GM15510 (cell line): ENCODE measurements around the gene C20orf173.

ENCODE experiments used
- POLR2A ChIP-seq: IDR thresholded peaks from 3 replicates; pipeline ENCODE4 v1.6.1; 2011; ENCODE audit warnings: borderline replicate concordance; ENCODE audit not compliant: insufficient read length; ENCODE audit errors: extremely low read depth

The C20orf173 gene

DNA sequence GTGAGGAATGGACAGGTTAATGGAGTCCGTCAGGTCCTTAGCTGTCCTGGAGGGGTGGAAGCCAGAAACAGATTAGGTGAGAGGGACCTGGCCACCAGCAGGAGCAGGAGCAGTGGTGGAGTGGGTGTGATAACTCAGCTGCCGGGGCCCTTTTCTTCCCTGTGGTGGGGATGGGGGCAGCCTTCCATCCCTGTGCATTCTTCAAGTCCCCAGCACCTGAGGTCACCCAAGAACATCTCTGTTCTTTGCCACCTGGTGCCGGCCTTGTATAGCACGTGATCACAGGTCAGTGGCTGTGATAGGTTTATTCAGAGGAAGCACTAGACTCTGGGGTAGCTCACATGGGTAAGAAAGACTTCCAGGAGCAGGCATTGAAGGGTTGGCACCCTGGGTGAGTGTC, 29.0 kb upstream of the C20orf173 start:
- no peak for TF ChIP-seq POLR2A

DNA sequence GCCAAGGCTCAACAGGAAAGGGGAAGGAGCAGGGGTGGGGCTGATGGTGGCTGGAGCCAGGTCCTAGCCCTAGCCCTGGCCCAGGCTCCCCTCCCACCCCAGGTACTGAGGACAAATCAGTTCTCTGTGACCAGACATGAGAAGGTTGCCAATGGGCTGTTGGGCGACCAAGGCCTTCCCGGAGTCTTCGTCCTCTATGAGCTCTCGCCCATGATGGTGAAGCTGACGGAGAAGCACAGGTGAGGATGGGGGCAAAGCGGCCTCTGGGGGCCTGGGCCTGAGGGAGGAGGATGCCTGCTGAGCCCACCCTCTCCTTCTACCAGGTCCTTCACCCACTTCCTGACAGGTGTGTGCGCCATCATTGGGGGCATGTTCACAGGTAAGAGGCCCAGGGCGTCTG, 27.4 kb upstream of the C20orf173 start:
- TF ChIP-seq POLR2A, result no peak

DNA sequence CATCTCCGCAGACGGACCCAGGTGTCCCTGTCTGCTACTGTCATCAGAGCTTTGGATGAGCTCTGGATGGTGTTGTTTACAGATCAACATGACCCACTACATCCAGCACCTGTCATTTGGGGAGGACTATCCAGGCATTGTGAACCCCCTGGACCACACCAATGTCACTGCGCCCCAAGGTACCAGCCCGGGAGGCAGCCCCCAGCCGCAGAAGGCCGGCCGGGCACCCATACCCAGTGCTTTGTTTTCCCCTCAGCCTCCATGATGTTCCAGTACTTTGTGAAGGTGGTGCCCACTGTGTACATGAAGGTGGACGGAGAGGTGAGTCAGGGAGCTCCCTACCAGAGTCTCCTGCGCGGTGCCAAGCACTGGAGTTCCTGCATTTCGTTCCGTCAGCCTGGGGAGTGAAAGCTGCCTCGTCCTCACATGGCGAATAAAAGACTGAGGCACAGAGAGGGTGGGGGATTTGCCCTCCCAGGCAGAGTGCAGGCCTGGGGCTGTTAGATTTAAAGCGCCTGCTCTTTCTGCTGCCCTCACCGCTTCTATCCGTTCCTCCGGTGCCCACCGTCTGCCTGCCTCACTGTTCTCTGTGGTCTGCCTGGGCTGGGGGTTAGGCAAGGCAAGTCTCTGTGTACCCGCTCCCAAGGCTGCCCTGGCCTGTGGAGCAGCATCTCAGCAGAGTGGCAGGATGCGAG, 26.6 kb upstream of the C20orf173 start:
- no peak for TF ChIP-seq POLR2A

DNA sequence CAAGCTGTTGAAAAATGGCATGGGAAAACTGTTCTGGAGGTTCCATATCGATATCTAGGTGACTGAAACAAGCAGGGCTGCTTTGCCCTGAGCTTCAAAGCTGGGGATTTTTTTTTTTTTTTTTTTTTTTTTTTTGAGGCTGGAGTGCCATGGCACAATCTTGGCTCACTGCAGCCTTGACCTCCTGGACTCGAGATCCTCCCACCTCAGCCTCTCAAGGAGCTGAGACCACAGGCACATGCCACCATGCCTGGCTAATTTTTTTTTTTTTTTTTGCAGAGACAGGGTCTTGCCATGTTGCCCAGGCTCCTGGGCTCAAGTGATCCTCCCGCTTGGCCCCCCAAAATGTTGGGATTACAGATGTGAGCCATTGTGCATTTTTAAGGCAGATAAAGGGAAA, 23.5 kb upstream of the C20orf173 start:
- no peak for TF ChIP-seq POLR2A

DNA sequence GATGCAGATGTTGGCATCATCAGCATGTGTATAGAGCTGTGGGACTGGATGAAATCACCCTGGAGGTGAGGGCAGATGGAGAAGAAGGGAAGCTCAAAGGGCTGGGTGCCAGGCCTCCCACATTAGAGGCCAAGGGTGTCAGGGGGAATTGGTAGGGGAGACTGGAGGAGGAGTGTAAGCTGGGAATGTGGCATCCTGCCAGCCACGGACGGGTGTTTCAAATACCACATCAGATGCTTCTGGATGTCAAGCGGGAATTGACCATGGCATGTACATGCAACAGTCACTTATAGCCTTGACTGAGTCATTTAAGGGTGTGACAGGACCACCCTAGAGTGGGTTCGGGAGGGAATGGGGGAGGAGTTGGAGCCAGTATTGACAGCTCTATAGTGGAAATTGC, 22.1 kb upstream of the C20orf173 start:
- no peak for TF ChIP-seq POLR2A

DNA sequence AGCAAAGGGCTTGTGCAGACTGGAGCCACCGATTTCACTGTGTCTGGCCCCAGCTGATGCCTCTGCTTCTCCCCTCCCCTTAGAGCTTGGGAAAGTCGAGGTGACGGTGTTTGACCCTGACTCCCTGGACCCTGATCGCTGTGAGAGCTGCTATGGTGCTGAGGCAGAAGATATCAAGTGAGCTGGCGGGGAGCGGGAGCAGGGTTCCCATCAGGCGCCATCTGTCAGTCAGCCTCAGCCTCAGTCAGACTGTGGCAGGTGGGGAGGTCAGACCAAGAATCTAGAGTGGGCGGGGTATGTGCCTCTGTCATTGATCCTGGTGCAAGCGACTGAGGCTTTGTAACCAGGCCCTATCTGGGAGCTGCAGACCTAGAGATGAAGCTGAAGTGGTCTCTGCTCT, 17.9 kb upstream of the C20orf173 start:
- no peak for TF ChIP-seq POLR2A

DNA sequence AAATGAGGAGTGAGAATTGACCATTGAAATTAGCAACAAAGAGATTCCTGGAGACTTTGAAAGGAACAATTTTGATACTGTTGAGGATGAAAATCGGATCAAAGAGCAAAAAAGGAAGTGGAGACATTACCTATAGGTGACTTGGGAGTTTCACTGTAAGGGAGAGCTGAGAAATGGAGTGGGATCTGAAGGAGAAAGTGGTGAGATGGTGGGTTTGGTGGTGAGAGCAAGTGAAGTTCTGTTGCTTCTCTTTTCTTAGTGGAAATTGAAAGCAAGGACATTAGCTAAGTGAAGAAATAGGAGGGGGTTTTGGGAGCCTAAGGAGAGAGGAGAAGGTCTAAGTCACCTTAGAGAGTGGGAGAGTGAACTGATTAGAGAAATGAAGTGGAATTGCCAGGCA, 16.7 kb upstream of the C20orf173 start:
- no peak for TF ChIP-seq POLR2A

DNA sequence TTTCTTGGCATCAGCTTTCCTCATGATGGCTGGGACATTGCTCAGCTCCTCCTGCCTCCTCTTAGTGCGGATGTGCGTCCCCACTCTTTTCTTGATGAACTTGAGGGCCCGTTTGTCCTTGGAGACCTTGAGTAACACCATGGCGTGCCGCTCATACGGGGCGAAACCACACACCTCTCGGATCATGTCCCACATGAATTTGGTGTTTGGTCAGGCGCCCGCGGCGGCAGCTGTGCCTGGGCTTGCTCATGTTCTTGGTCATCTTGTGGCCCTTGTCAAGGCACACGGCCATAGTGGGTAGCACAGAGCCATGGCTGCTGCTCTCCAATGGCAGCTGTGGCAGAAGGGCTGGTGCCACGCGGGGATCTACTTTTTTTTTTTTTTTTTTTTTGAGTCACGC, 15.0 kb upstream of the C20orf173 start:
- TF ChIP-seq POLR2A, result no peak

DNA sequence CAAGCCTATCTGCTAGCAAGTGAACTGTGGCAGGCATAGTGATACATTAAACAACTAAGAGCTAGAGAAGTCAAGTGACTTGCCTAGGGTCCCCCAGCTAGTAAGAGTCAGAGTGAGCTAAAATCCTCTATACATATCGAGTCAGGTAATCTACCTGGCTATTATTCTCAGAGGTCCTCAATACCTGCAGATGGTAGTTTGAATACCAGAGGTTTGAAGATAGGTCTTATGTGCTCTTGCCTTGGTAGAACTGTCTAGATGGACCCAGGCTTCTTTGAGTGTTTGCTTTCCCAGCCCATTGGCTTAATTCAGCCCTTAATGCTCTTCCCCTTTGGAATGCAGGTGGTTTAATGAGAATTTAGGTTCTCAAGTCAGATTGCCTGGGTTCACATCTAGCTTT, 13.5 kb upstream of the C20orf173 start:
- no peak for TF ChIP-seq POLR2A

DNA sequence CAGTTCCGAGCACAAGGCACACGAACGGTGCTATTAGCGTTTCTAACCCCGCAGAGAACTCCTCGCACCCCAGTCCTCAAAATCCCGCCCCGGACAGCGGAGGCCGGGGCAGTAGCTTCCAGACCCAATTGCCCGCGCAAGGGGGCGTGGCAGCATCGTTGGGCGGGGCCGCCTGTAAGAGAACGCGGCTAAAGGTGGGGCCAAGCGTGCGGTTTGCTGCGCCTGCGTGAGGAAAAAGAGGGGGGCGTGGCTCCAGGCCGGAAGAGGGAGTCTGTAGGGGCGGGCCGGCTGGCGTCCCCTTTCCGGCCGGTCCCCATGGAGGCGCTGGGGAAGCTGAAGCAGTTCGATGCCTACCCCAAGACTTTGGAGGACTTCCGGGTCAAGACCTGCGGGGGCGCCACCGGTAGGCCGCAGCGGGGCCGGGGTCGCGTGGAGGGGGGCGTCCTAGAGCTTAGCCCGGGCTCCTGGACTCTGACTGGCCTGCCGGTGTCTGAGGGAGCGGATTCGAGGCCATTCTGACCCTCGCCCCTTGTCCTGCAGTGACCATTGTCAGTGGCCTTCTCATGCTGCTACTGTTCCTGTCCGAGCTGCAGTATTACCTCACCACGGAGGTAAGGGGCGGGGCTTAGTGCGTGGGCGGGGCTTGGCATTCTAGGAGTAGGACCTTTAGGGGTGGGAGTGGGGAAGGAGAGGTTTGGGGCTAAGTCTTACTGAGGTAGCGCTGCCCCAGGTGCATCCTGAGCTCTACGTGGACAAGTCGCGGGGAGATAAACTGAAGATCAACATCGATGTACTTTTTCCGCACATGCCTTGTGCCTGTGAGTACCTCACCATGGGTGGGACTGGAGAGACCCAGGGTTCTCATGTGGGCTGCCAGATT, 12.6 kb upstream of the C20orf173 start, which contains the start of gene ERGIC3:
Gene ERGIC3 (plus strand): TSS at position 296 of the 880 bp plus-strand sequence. CDS start 20 bp downstream, at position 316.
- peak; percentile 70 for TF ChIP-seq POLR2A

DNA sequence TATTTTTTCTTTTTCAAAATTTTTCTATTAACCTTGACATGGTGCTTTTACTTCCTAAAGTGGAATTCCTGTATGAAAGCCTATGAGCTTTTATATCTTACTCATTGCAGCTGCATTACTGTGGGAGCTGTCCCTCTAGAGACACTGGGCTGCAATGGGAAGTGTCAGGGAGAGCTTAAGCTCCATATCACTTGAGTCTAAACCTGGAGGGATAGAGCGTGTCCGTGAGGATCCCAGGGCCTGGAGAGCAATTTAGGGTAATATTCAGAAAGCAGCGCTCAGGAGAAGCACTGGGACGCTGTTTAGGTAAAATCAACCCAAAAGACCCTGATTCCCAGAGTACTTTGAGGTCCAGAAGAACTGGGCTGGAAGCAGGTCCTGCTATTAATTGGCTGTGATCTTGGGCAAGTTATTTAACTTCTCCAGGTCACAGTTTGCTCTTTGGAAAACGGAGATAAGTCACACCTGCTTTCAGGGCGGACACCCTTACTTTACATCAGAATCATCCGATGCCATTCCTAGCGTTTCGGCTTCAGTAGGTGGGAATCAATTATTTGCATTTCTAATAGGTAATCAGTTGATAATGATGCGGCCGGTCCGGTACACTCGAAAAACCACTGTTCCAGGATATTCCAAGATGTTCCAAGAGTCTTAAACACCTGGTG, 11.8 kb upstream of the C20orf173 start:
- TF ChIP-seq POLR2A, result no peak

DNA sequence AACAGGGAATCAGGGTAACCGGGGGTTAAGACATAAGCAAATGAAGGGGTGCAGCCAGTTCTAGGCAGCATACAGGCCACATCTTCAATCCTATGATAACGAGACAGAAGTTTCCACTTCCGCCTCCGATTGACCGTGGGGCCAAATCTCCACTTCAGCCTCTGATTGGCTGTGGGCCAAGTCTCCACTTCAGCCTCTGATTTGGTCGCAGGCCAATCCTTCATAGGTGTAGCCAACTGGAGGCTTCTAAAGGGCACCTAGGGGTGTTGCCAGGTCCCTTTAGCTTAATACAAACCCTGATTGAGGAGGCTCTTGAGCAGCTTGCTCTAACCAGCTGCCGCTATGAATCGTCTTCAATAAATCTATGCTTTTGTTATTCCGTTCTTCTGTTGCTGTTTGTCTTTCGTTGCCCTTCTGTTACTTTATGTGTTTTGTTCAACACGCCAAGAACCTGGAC, 10.3 kb upstream of the C20orf173 start:
- TF ChIP-seq POLR2A, result peak; percentile 28

DNA sequence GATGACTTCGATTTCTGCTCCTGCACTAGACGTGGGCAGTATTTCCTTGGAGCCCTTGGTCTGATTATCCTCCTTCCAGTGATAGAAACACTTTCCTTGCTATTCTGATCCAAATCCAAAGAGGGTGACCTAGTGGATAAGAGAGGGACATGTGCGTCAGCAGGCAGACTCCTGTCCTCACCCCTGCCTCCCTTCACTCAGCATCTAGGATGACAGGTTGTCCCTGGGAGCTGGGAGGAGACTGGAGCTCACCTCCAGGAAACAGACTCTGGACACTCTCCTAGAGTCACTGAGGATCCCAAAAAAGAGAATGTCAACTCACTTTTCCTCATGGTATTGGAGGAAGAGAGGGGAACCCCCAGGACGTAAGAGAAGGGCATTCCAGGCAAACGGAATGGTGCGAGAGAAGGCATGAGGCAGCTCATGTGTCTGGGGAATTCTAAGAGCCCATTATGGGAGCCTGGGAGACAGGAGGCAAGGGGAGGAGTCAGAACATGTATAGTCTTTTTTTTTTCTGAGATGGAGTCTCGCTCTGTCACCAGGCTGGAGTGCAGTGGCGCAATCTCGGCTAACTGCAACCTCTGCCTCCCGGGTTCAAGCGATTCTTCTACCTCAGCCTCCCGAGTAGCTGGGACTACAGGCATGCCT, 2.2 kb downstream of the C20orf173 start:
- TF ChIP-seq POLR2A, result no peak

DNA sequence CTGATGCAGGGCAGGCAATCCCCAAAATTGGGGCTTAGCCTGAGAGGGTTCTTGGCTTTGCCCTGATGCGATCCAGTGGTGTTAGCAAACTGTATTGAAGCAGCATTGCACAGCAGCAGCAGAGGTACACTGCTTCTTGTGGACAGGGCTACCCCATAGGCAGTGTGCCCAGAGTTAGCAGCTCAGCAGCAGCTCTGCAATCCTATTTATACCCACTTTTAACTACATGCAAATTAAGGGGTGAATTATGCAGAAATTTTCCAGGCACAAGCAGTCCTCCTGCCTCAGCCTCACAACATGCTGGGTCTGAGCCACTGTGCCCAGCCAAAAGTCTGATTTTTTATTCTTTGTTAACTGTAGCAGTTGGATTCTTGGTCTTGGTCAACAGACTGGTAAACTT, 3.8 kb downstream of the C20orf173 start:
- no peak for TF ChIP-seq POLR2A
